ENCODE measurements around the gene VSX1. TPM values are rescaled to one million over a fixed set of nuclear protein-coding genes. Genes with fewer than 3 reads are reported as not detected.
A peak's percentile ranks its signal among the peaks of the same experiment; 100 is the strongest.

VSX1 gene
- total RNA-seq, 4 donors from 2014 or later, result not detected

DNA sequence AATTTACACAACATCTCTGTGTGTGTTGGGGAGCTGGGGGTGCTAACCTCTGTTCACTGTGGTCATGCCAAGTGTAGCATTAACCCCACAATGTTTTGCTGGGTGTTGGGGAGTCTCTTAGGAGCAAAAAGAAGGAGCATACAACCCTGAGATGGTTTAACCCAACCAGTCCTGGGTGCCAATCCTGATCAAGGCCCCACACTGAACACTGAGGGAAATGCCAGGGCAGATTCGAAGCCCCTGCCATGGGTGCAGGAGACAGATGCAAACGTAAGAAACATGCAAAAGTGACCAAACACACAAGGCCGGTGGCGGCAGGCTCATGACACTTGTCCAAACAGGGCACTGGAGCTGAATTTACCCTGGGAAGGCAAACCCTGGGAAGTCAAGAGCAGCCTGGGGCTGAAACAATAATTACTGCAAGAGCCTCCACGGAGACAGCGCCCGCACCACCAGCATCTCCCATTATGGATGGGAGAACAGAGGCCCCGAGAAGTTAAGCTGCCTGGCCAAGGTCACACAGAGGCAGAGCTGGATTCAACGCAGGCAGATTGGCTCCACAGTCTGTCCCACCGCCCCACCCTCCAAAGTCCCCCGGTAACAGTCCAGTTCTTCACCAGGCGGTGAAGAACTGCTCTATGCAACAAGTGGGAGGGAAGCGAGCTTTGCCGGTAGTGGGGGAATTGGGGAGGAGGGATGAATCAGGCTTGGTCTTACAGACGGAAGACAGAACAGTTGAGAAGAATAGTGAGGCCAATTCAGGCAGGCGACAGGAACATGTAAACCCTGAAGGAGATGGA, 32.5 kb downstream of the VSX1 start:
- WGBS, 2 donors (ENCODE audit: low coverage in 1 of 2), result 16 to 37% methylated on average over 3 to 10 of the region's 16 CpGs
- Histone ChIP-seq H3K4me3 (peak overlapping the region in 1 of 2 donors; percentile 12), H3K27ac (peak overlapping the region; percentile 22 to 97 (median 96))

GRCh38 chr20:25048519-25048952, 33.4 kb downstream of the VSX1 start:
- H3K27ac ChIP-seq, result peak overlapping the region in 3 of 4 donors; percentile 95 to 97 (median 96)
- no peak overlapping the region for H3K4me3 ChIP-seq
- no peaks in the 10 kb centered on the region for H3K27me3 ChIP-seq
- no peak for TF ChIP-seq CTCF (IDR thresholded peaks at IDR 0.05)
- TF ChIP-seq POLR2AphosphoS5 (IDR thresholded peaks at IDR 0.05), result peak; percentile 54
- H3K9me3 ChIP-seq, result no peaks in the 10 kb centered on the region
- WGBS, 2 donors (ENCODE audit: low coverage in 1 of 2), result 46% methylated on average over 5 of the region's 8 CpGs; no CpG with 5 or more reads in 1 of the 2 donors
- H3K36me3 ChIP-seq, result peaks cover 0 to 33% of the 10 kb centered on the region in 2 donors
- H3K4me1 ChIP-seq, result peaks cover 12 to 98% (median 71%) of the 10 kb centered on the region in 3 donors
- ATAC-seq, result no peak

More for the DNA sequence above, 32.5 kb downstream of the VSX1 start:
- ATAC-seq, result no peak
- H3K4me1 ChIP-seq, result peaks cover 19 to 98% (median 72%) of the 10 kb centered on the region in 3 donors
- H3K27me3 ChIP-seq, result no peaks in the 10 kb centered on the region
- peaks cover 0 to 33% of the 10 kb centered on the region in 2 donors for H3K36me3 ChIP-seq
- peak; percentile 83 for TF ChIP-seq POLR2AphosphoS5 (IDR thresholded peaks at IDR 0.05)
- TF ChIP-seq POLR2A (IDR thresholded peaks at IDR 0.05), result no peak
- H3K9me3 ChIP-seq, result no peaks in the 10 kb centered on the region

- Histone ChIP-seq H3K27me3 (no peaks in the 10 kb centered on the region), H3K4me1 (peaks cover 11 to 98% (median 73%) of the 10 kb centered on the region in 3 donors), H3K36me3 (peaks cover 0 to 33% of the 10 kb centered on the region in 2 donors), H3K9me3 (no peaks in the 10 kb centered on the region), H3K4me3 (no peak overlapping the region), H3K27ac (no peak overlapping the region)
- WGBS, 2 donors (ENCODE audit: low coverage in 1 of 2), result 93 to 94% methylated on average over 3 to 6 of the region's 13 CpGs
- ATAC-seq, result no peak
- TF ChIP-seq POLR2A (IDR thresholded peaks at IDR 0.05) (no peak), POLR2AphosphoS5 (IDR thresholded peaks at IDR 0.05) (no peak), EP300 (IDR thresholded peaks at IDR 0.05) (no peak), CTCF (IDR thresholded peaks at IDR 0.05) (no peak)
Observed at GRCh38 chr20:25047766-25048165, 34.2 kb downstream of the VSX1 start.

GRCh38 chr20:25046736-25047666, 34.9 kb downstream of the VSX1 start:
- Histone ChIP-seq H3K9me3 (no peaks in the 10 kb centered on the region), H3K27ac (no peak overlapping the region), H3K4me3 (no peak overlapping the region), H3K27me3 (no peaks in the 10 kb centered on the region), H3K36me3 (peaks cover 0 to 33% of the 10 kb centered on the region in 2 donors), H3K4me1 (peaks cover 8 to 98% (median 73%) of the 10 kb centered on the region in 3 donors)
- 85 to 98% methylated on average over 4 to 6 of the region's 21 CpGs for WGBS, 2 donors (ENCODE audit: low coverage in 1 of 2)
- ATAC-seq, result no peak
- no peak for TF ChIP-seq EP300 (IDR thresholded peaks at IDR 0.05)
- no peak for TF ChIP-seq CTCF (IDR thresholded peaks at IDR 0.05)
- no peak for TF ChIP-seq POLR2AphosphoS5 (IDR thresholded peaks at IDR 0.05)
- TF ChIP-seq POLR2A (IDR thresholded peaks at IDR 0.05), result no peak

DNA sequence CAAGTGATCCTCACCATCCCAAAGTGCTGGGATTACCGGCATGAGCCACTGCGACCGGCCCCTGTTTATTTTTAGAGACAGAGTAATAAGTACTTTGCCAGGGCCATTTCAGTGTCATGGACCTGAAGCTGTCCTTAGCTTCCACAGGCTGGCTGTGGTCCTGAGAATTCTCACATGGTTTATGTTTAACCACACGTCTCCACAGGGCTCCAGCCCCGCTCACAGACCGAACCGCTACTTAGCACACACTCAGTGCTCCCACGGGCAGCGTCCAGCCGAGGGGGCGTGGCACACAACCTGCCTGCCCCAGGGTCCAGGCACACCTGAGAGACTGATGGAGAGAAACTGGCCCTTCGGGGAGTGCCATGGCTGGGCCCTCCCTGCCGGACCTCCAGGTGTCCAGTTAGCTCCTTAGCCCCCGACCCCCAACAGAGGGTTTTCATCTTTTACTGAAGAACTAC, 35.7 kb downstream of the VSX1 start:
- no peak overlapping the region for H3K4me3 ChIP-seq
- 73% methylated on average over 3 of the region's 14 CpGs; no CpG with 5 or more reads in 1 of the 2 donors for WGBS, 2 donors (ENCODE audit: low coverage in 1 of 2)
- H3K4me1 ChIP-seq, result peaks cover 8 to 98% (median 73%) of the 10 kb centered on the region in 3 donors
- no peak for ATAC-seq
- H3K27me3 ChIP-seq, result no peaks in the 10 kb centered on the region
- peak overlapping the region in 1 of 4 donors; percentile 11 for H3K27ac ChIP-seq
- no peaks in the 10 kb centered on the region for H3K9me3 ChIP-seq
- TF ChIP-seq CTCF (IDR thresholded peaks at IDR 0.05), result no peak
- TF ChIP-seq POLR2A (IDR thresholded peaks at IDR 0.05), result no peak
- TF ChIP-seq POLR2AphosphoS5 (IDR thresholded peaks at IDR 0.05), result no peak
- no peak for TF ChIP-seq EP300 (IDR thresholded peaks at IDR 0.05)
- peaks cover 0 to 33% of the 10 kb centered on the region in 2 donors for H3K36me3 ChIP-seq

All from gastroesophageal sphincter (tissue), 4 donors.